C4-2B (cell line): ENCODE results near the gene NPAS4.

Source experiments
- ZFX ChIP-seq: fragments of 450-650 bp; IDR thresholded peaks from 2 replicates; pipeline ENCODE4 v1.6.1; 2017
- TF ChIP-seq, protein P1 (sequence below): fragments of 450-650 bp; conservative IDR thresholded peaks from 2 replicates; pipeline ENCODE4 v1.5.1; 2017; ENCODE audit warnings: mild to moderate bottlenecking

DNA sequence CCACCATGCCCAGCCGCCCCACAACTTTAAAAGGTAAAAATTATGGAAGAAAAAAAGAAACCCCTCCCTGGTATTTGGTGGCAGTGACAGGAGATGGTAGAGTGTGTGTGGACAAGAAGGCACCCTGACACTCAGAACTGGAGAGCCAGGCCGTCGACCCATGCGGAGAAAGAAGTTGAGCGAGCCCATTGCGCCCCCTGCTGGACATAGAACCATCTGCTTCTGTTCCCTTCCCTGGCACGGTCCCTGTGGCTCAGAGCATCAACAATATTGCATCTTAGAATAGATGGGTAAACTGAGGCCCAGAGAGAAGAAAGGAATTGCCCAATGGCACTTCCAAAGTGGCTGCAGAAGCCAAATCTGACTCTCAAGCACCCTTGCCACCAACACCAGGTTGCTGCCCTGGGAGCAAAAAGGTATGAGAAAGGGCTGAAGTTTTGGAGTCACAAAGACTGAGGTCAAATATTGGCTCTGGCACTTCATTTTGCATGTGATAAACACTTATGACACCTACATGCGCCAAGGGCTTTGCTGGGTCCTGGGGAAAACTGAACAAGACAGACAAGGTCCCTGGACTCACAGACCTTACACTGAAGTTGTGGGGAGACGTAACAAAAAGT, 9.3 kb downstream of the NPAS4 start:
- TF ChIP-seq, protein P1, sequence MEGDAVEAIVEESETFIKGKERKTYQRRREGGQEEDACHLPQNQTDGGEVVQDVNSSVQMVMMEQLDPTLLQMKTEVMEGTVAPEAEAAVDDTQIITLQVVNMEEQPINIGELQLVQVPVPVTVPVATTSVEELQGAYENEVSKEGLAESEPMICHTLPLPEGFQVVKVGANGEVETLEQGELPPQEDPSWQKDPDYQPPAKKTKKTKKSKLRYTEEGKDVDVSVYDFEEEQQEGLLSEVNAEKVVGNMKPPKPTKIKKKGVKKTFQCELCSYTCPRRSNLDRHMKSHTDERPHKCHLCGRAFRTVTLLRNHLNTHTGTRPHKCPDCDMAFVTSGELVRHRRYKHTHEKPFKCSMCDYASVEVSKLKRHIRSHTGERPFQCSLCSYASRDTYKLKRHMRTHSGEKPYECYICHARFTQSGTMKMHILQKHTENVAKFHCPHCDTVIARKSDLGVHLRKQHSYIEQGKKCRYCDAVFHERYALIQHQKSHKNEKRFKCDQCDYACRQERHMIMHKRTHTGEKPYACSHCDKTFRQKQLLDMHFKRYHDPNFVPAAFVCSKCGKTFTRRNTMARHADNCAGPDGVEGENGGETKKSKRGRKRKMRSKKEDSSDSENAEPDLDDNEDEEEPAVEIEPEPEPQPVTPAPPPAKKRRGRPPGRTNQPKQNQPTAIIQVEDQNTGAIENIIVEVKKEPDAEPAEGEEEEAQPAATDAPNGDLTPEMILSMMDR, result peak; percentile 94
- no peak for TF ChIP-seq ZFX
